ENCODE results near the gene JMJD8.

The JMJD8 gene

GRCh38 chr16:631808-632358 lies 52.3 kb downstream of the JMJD8 start:
- TF ChIP-seq CTCF (IDR thresholded peaks at IDR 0.05; ENCODE audit: extremely low read depth, missing control alignments), result no peak
- DNase-seq (ENCODE audit: low spot score), result no peak
